Measurements from ENCODE around the gene TNFRSF25. TPM values are rescaled to one million over a fixed set of nuclear protein-coding genes. Genes with fewer than 3 reads are reported as not detected.

TNFRSF25 gene
- total and polyA plus RNA-seq, 10 of the 15 experiments (the other 5 are each of a cell fraction or from before 2014, with no cell fraction given): 0.23 to 8.6 (median 0.46) TPM; not detected in 5

- H3K9me3 ChIP-seq (replicated peaks; ENCODE audit: control insufficient read depth, insufficient read depth, low read length): no peaks in the 10 kb centered on the region
- peaks cover 4 to 8% of the 10 kb centered on the region in 2 experiments for H3K27me3 ChIP-seq (replicated peaks in 1 of 2; ENCODE audit: control insufficient read depth in 2 of 2, insufficient read depth in 2 of 2, low read length in 1 of 2)
- CTCF ChIA-PET: no interaction called here
- intact Hi-C loops (cut with micrococcal nuclease; ENCODE audit: unreplicated experiment): no loop called here
- ATAC-seq (no peak), FAIRE-seq (no peak), DNase-seq (ENCODE audit: low read depth, low spot score) (no peak)
- no peaks in the 10 kb centered on the region for H3K4me1 ChIP-seq (ENCODE audit: control insufficient read depth, insufficient read depth, low read length)
- no peak overlapping the region for H3K9ac ChIP-seq (ENCODE audit: control insufficient read depth, insufficient read depth, low read length)
- WGBS (ENCODE audit: insufficient coverage, insufficient replicate concordance, low lambda C conversion rate, missing lambda C conversion rate): 23% methylated on average over 4 of the region's 4 CpGs
- H3K27ac ChIP-seq (ENCODE audit: control insufficient read depth, insufficient read depth): no peak overlapping the region
- RAD21 ChIA-PET (ENCODE audit: unreplicated experiment): no interaction called here
- no peaks in the 10 kb centered on the region for H4K20me1 ChIP-seq (ENCODE audit: control insufficient read depth, insufficient read depth)
- no peaks in the 10 kb centered on the region for H3K36me3 ChIP-seq (ENCODE audit: control insufficient read depth in 2 of 2, insufficient read depth in 2 of 2, low read length in 1 of 2)
- no peaks in the 10 kb centered on the region for H3K79me2 ChIP-seq (ENCODE audit: control insufficient read depth, insufficient read depth, low read length)
- H3K4me3 ChIP-seq: no peak overlapping the region
- no peak overlapping the region for H2AFZ ChIP-seq (ENCODE audit: control insufficient read depth, low read depth, low read length)
- BruUV-seq (replicated peaks): no TSS peak
- SMC1A ChIA-PET (ENCODE audit: uncharacterized antibody, unreplicated experiment): no interaction called here
- POLR2A ChIA-PET: no interaction called here
- in situ Hi-C loops (cut with MboI): loop anchor here (5.0 to 25.0 kb wide), 2 partner anchors 143 to 718 kb away; no protein-coding TSS in a partner anchor
- no peak overlapping the region for H3K4me2 ChIP-seq (ENCODE audit: control insufficient read depth, insufficient read depth)
- TF ChIP-seq ZNF622 (IDR thresholded peaks at IDR 0.05) (no peak), NFXL1 (IDR thresholded peaks at IDR 0.05; ENCODE audit: borderline replicate concordance) (no peak), ASH2L (IDR thresholded peaks at IDR 0.05; ENCODE audit: borderline replicate concordance, low read depth) (no peak), NFYB (IDR thresholded peaks at IDR 0.05; ENCODE audit: insufficient read depth, low read depth, low read length) (no peak), BMI1 (IDR thresholded peaks at IDR 0.05; ENCODE audit: borderline replicate concordance) (no peak), SKIL (IDR thresholded peaks at IDR 0.05; ENCODE audit: low read depth, poor library complexity, severe bottlenecking) (no peak), POLR2AphosphoS5 (IDR thresholded peaks at IDR 0.05; ENCODE audit: low read length) (no peak), PAX8 (IDR thresholded peaks at IDR 0.05) (no peak), KDM1A (IDR thresholded peaks at IDR 0.05; ENCODE audit: borderline replicate concordance) (no peak), HDAC6 (IDR thresholded peaks at IDR 0.05; ENCODE audit: unreplicated experiment) (no peak), NR2F1 (conservative IDR thresholded peaks at IDR 0.05) (no peak), TARDBP (IDR thresholded peaks at IDR 0.05; ENCODE audit: borderline replicate concordance) (no peak), ESRRA (IDR thresholded peaks at IDR 0.05; ENCODE audit: low read length) (no peak), TCF3 (IDR thresholded peaks at IDR 0.05; ENCODE audit: borderline replicate concordance, insufficient read depth, low read depth, low read length) (no peak)
- TF ChIP-seq, protein P1, sequence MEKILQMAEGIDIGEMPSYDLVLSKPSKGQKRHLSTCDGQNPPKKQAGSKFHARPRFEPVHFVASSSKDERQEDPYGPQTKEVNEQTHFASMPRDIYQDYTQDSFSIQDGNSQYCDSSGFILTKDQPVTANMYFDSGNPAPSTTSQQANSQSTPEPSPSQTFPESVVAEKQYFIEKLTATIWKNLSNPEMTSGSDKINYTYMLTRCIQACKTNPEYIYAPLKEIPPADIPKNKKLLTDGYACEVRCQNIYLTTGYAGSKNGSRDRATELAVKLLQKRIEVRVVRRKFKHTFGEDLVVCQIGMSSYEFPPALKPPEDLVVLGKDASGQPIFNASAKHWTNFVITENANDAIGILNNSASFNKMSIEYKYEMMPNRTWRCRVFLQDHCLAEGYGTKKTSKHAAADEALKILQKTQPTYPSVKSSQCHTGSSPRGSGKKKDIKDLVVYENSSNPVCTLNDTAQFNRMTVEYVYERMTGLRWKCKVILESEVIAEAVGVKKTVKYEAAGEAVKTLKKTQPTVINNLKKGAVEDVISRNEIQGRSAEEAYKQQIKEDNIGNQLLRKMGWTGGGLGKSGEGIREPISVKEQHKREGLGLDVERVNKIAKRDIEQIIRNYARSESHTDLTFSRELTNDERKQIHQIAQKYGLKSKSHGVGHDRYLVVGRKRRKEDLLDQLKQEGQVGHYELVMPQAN (conservative IDR thresholded peaks at IDR 0.05): no peak
- TF ChIP-seq, protein P2, sequence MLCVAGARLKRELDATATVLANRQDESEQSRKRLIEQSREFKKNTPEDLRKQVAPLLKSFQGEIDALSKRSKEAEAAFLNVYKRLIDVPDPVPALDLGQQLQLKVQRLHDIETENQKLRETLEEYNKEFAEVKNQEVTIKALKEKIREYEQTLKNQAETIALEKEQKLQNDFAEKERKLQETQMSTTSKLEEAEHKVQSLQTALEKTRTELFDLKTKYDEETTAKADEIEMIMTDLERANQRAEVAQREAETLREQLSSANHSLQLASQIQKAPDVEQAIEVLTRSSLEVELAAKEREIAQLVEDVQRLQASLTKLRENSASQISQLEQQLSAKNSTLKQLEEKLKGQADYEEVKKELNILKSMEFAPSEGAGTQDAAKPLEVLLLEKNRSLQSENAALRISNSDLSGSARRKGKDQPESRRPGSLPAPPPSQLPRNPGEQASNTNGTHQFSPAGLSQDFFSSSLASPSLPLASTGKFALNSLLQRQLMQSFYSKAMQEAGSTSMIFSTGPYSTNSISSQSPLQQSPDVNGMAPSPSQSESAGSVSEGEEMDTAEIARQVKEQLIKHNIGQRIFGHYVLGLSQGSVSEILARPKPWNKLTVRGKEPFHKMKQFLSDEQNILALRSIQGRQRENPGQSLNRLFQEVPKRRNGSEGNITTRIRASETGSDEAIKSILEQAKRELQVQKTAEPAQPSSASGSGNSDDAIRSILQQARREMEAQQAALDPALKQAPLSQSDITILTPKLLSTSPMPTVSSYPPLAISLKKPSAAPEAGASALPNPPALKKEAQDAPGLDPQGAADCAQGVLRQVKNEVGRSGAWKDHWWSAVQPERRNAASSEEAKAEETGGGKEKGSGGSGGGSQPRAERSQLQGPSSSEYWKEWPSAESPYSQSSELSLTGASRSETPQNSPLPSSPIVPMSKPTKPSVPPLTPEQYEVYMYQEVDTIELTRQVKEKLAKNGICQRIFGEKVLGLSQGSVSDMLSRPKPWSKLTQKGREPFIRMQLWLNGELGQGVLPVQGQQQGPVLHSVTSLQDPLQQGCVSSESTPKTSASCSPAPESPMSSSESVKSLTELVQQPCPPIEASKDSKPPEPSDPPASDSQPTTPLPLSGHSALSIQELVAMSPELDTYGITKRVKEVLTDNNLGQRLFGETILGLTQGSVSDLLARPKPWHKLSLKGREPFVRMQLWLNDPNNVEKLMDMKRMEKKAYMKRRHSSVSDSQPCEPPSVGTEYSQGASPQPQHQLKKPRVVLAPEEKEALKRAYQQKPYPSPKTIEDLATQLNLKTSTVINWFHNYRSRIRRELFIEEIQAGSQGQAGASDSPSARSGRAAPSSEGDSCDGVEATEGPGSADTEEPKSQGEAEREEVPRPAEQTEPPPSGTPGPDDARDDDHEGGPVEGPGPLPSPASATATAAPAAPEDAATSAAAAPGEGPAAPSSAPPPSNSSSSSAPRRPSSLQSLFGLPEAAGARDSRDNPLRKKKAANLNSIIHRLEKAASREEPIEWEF (IDR thresholded peaks at IDR 0.05; ENCODE audit: insufficient replicate concordance, low read depth, low read length): no peak
These were observed 28.7 kb upstream of the TNFRSF25 start for GRCh38 chr1:6494627-6495026.
